Measurements from ENCODE around the gene KRTAP1-3.
"Not testable (repeated sequence)": the region's sequence is repeated elsewhere in the genome, so short reads cannot be mapped to it uniquely, and the experiment has no call there.

The KRTAP1-3 gene, protein sequence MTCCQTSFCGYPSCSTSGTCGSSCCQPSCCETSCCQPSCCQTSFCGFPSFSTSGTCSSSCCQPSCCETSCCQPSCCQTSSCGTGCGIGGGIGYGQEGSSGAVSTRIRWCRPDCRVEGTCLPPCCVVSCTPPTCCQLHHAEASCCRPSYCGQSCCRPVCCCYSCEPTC

DNA sequence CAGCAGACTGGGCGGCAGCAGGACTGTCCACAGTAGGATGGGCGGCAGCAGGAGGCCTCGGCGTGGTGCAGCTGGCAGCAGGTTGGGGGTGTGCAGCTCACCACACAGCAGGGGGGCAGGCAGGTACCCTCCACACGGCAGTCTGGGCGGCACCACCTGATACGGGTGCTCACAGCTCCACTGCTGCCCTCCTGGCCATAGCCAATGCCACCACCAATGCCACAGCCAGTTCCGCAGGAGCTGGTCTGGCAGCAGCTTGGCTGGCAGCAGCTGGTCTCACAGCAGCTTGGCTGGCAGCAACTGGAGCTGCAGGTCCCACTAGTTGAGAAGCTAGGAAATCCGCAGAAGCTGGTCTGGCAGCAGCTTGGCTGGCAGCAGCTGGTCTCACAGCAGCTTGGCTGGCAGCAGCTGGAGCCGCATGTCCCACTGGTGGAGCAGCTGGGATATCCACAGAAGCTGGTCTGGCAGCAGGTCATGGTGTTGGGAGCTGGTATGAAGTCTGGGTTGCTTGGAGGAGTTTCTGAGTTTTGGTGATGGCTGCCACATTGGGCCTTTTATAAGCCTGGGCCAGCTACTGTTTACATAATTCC lies at the start of gene KRTAP1-3:
Gene KRTAP1-3, minus strand, starts transcription at position 529 of the 590 bp plus-strand sequence. Its CDS starts 53 bp downstream, at position 476.
- DNase-seq (ENCODE audit: low read depth); H3K4me3 ChIP-seq (ENCODE audit: low read depth, low read length): not testable (repeated sequence)

DNA sequence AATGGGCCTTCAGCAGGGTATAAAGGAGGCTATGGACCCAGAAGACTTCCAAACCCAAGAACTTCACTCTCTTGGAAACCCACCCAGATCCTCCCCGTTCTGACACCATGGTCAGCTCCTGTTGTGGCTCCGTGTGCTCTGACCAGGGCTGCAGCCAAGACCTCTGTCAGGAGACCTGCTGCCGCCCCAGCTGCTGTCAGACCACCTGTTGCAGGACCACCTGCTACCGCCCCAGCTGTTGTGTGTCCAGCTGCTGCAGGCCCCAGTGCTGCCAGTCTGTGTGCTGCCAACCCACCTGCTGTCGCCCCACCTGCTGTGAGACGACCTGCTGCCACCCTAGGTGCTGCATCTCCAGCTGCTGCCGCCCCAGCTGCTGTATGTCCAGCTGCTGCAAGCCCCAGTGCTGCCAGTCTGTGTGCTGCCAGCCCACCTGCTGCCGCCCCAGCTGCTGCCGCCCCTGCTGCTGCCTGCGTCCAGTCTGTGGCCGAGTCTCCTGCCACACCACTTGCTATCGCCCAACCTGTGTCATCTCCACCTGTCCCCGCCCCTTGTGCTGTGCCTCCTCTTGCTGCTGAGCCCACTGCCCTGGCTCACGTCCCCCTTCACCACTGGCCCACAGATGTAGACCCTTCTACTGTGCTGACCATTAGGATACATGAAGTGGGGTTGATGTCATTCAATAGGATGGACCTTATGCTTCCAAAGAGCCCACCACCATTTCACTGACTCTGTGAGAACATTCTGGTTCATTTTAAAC lies 49.6 kb upstream of the KRTAP1-3 start, which contains the start of gene KRTAP4-7:
Gene KRTAP4-7, plus strand, starts transcription at position 51 of the 757 bp plus-strand sequence. Its CDS starts 57 bp downstream, at position 108.
- not testable (repeated sequence) for H3K4me3 ChIP-seq (ENCODE audit: low read depth, low read length); DNase-seq (ENCODE audit: low read depth)

DNA sequence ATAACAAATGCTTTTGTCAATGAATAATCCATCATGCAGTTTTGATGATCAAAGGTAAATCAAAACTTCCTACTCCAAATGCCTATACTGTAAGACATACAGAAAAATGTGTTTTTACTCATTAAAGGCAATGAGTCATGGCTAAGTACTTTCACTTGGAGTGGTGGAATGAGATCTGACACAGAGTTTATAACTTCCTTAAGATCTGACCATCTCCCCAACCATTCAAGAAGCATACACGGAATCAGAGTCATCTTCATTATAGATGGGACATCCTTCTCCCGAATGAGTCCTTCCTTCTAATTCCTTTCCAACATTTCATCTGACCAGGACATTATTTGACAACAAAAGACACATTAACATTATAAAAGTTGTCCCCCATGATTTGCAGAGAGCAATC lies 48.8 kb upstream of the KRTAP1-3 start:
- DNase-seq (ENCODE audit: low read depth); H3K4me3 ChIP-seq (ENCODE audit: low read depth, low read length): not testable (repeated sequence)

DNA sequence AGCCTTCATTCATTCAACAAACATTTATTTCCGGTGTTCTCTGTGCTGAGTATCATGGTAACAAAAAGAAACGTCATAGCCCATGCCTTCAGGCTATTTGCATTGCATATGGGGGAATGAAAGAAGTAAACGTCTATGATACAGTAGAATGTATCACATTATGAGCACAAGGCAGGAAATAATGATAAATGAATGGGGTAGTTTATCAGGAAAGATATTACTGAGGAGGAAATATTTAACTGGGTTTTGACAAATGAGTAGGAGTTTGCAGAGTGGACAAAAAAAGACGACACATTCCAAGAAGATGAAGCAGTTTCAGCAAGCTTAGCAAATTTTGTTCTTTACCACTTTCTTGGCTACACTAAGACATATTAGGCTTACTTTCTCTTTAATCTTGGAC lies 48.0 kb upstream of the KRTAP1-3 start:
- no peak for DNase-seq (ENCODE audit: low read depth)
- H3K4me3 ChIP-seq (ENCODE audit: low read depth, low read length) = no peak overlapping the region
- TF ChIP-seq, protein P1, sequence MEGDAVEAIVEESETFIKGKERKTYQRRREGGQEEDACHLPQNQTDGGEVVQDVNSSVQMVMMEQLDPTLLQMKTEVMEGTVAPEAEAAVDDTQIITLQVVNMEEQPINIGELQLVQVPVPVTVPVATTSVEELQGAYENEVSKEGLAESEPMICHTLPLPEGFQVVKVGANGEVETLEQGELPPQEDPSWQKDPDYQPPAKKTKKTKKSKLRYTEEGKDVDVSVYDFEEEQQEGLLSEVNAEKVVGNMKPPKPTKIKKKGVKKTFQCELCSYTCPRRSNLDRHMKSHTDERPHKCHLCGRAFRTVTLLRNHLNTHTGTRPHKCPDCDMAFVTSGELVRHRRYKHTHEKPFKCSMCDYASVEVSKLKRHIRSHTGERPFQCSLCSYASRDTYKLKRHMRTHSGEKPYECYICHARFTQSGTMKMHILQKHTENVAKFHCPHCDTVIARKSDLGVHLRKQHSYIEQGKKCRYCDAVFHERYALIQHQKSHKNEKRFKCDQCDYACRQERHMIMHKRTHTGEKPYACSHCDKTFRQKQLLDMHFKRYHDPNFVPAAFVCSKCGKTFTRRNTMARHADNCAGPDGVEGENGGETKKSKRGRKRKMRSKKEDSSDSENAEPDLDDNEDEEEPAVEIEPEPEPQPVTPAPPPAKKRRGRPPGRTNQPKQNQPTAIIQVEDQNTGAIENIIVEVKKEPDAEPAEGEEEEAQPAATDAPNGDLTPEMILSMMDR (IDR thresholded peaks at IDR 0.05; ENCODE audit: low read depth, low read length, missing control alignments) = no peak

DNA sequence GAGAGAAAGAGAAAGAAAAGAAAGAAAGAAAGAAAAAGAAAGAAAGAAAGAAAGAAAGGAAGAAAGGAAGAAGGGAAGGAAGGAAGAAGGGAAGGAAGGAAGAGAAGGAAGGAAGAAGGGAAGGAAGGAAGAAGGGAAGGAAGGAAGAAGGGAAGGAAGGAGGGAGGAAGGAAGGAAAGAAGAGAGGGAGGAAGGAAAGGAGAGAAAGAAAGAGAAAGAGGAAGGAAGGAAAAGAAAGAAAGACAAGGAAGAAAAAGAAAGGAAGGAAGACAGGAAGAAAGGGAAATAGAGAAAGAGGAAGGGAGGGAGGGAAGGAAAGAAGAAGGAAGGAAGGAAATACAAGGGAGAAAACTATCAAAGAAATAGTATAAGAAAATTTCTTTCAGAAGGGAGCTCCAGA lies 42.1 kb upstream of the KRTAP1-3 start:
- DNase-seq (ENCODE audit: low read depth) = no peak
- TF ChIP-seq, protein P1 (IDR thresholded peaks at IDR 0.05; ENCODE audit: low read depth, low read length, missing control alignments) = no peak
- no peak overlapping the region for H3K4me3 ChIP-seq (ENCODE audit: low read depth, low read length)

DNA sequence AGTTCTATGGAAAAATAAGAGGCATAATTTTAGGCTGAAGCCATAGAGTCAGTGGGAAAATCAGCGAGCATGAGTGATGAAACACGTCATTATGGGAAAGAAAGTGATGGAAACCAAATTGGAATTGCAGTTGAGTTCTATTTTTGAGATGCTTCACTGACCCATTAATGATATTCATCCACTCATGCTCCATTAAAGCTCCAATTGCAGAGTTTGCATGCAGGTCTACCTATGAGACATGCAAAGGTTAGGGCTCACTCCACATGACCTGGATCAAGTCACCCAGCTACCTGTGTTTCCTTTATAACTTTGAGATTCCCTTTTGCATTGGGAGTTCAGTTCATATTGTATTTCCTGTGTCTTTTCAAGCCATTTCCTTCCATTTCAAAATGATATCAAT lies 39.0 kb upstream of the KRTAP1-3 start:
- TF ChIP-seq, protein P1 (IDR thresholded peaks at IDR 0.05; ENCODE audit: low read depth, low read length, missing control alignments) = no peak
- DNase-seq (ENCODE audit: low read depth) = no peak
- no peak overlapping the region for H3K4me3 ChIP-seq (ENCODE audit: low read depth, low read length)

DNA sequence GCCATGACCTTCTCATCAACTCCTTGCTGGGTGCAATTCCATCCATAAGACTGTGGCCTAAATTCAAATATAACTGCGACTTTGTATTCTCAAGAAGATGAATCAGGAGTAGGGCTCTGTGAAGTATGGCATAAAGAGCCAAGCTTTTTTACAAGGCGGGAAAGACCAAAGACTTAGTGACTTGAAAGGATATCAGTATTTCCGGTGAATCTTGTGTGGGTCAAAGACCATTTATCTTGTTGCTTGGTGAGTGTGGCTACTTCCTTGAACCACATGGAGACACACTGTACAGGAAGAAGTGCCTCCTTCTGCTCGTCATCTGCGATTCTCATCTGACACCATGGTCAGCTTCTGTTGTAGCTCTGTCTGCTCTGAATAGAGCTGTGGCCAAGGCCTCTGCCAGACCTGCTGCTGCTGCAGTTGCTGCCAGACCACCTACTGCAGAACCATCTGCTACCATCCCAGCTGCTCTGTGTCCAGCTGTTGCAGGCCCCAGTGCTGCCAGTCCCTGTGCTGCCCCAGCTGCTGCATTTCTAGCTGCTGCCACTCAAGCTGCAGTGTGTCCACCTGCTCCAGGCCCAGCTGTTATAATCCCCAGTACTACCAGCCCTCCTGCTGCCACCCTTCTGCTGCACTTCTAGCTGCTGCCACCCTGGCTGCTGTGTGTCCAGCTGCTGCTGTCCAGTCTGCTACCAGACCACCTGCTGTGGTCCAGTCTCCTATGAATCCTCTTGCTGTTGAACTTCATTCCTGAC lies 37.1 kb upstream of the KRTAP1-3 start:
- no peak for DNase-seq (ENCODE audit: low read depth)
- TF ChIP-seq, protein P1 (IDR thresholded peaks at IDR 0.05; ENCODE audit: low read depth, low read length, missing control alignments) = no peak

DNA sequence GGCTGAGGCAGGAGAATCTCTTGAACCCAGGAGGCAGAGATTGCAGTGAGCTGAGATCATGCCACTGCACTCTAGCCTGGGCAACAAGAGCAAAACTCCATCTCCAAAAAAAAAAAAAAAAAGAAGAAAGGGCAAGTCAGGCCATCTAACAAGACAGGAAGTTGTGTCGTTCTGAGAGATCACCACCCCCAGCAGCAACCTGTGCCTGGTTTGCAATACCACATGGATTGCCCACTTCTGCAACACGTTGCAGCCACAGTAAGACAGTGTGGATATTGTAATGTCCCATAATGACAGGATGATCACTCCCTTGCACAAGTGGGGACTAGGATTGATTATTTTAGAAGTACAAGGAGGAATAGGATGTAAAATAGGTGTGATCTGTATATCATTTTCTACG lies 34.4 kb upstream of the KRTAP1-3 start:
- TF ChIP-seq, protein P1 (IDR thresholded peaks at IDR 0.05; ENCODE audit: low read depth, low read length, missing control alignments) = no peak
- no peak overlapping the region for H3K4me3 ChIP-seq (ENCODE audit: low read depth, low read length)
- DNase-seq (ENCODE audit: low read depth) = no peak

More for the DNA sequence above, 37.1 kb upstream of the KRTAP1-3 start:
- H3K4me3 ChIP-seq (ENCODE audit: low read depth, low read length) = no peak overlapping the region

All from GM12864 (cell line).